Osteoblast (primary cell): ENCODE results near the gene RASIP1. TPM values are rescaled to one million over a fixed set of nuclear protein-coding genes. Genes with fewer than 3 reads are reported as not detected.

Experiments used
- DNase-seq: peaks from one replicate; pipeline ENCODE4 v3.0.0; 2011; ENCODE audit warnings: low spot score, mixed read lengths; ENCODE audit not compliant: insufficient read length; ENCODE audit errors: missing footprints
- H2AFZ ChIP-seq: 2 replicates; pipeline ENCODE4 v1.6.0; 2011; ENCODE audit warnings: mild to moderate bottlenecking, low read length
- H3K27ac ChIP-seq: 2 replicates; pipeline ENCODE4 v1.5.1; 2011; ENCODE audit warnings: mild to moderate bottlenecking, low read depth, low read length, moderate library complexity
- H3K27me3 ChIP-seq: 2 replicates; pipeline ENCODE4 v1.6.0; 2012; ENCODE audit warnings: mild to moderate bottlenecking, control low read depth, inconsistent platforms, low read length, moderate library complexity; ENCODE audit not compliant: insufficient read depth
- H3K36me3 ChIP-seq: 2 replicates; pipeline ENCODE4 v1.5.1; 2011; ENCODE audit warnings: mild to moderate bottlenecking, low read length, control low read depth, moderate library complexity; ENCODE audit not compliant: insufficient read depth
- H3K4me1 ChIP-seq: 2 replicates; pipeline ENCODE4 v1.5.1; 2011; ENCODE audit warnings: mild to moderate bottlenecking, low read length, control low read depth, moderate library complexity; ENCODE audit not compliant: insufficient read depth
- H3K4me2 ChIP-seq: 2 replicates; pipeline ENCODE4 v1.6.0; 2011; ENCODE audit warnings: mild to moderate bottlenecking, low read length; ENCODE audit not compliant: insufficient read depth
- H3K4me3 ChIP-seq: fragments of 200-600 bp; sonication (generic); 3 replicates; pipeline ENCODE4 v1.5.1; 2012; ENCODE audit warnings: mild to moderate bottlenecking, low read length, inconsistent platforms; ENCODE audit not compliant: insufficient read depth
- H3K79me2 ChIP-seq: 2 replicates; pipeline ENCODE4 v1.6.0; 2012; ENCODE audit warnings: mild to moderate bottlenecking, low read length, control low read depth, inconsistent platforms; ENCODE audit not compliant: insufficient read depth
- H3K9me3 ChIP-seq: 2 replicates; pipeline ENCODE4 v1.5.1; 2011; ENCODE audit warnings: low read depth, low read length, control low read depth
- H4K20me1 ChIP-seq: 2 replicates; pipeline ENCODE4 v1.6.0; 2012; ENCODE audit warnings: mild to moderate bottlenecking, low read length, control low read depth; ENCODE audit not compliant: insufficient read depth
- CTCF ChIP-seq: IDR thresholded peaks from 2 replicates; pipeline ENCODE4 v1.5.1; 2011; ENCODE audit warnings: mild to moderate bottlenecking, low read depth, low read length, moderate library complexity; ENCODE audit errors: extremely low read depth
- total RNA-seq: library from RNA; depleted of rRNA; stranded (reverse); fragments of >200 nt; gene quantifications from 2 replicates; pipeline ENCODE4 v1.2.3, GENCODE V29; 2012

The RASIP1 gene
- total RNA-seq, 1 donor = 3.6 TPM

- Histone ChIP-seq H3K36me3 (no peaks in the 10 kb centered on the region), H3K27me3 (peaks cover under 1% of the 10 kb centered on the region)
- TF ChIP-seq CTCF = no peak
These were observed 69.5 kb downstream of the RASIP1 start for GRCh38 chr19:48670699-48671445.

More at GRCh38 chr19:48670699-48671445, 69.5 kb downstream of the RASIP1 start:
- no peak overlapping the region for H3K27ac ChIP-seq
- H3K4me1 ChIP-seq = no peaks in the 10 kb centered on the region
- H3K9me3 ChIP-seq = no peaks in the 10 kb centered on the region
- H3K4me3 ChIP-seq = no peak overlapping the region
- H2AFZ ChIP-seq = no peak overlapping the region
- no peaks in the 10 kb centered on the region for H4K20me1 ChIP-seq
- peak; percentile 52 for DNase-seq
- no peak overlapping the region for H3K4me2 ChIP-seq
- no peaks in the 10 kb centered on the region for H3K79me2 ChIP-seq

Other genes starting within 250 kb of the RASIP1 start
- not detected in 2 replicates for gene LMTK3, start 228.8 kb downstream of the RASIP1 start, total RNA-seq
- under 0.01 TPM in 1 of 2 replicates, not detected in the other for gene SULT2B1, start 188.4 kb downstream of the RASIP1 start, total RNA-seq
- not detected in 2 replicates for gene SPACA4, start 133.9 kb downstream of the RASIP1 start, total RNA-seq
- 0.29 TPM in 1 of 2 replicates, not detected in the other for gene FAM83E, start 125.5 kb downstream of the RASIP1 start, total RNA-seq
- gene RPL18, start 121.4 kb downstream of the RASIP1 start, total RNA-seq = 1,357 and 1,526 TPM in 2 replicates
- gene SPHK2, start 121.1 kb downstream of the RASIP1 start, total RNA-seq = 13.0 and 13.3 TPM in 2 replicates
- gene DBP, start 103.2 kb downstream of the RASIP1 start, total RNA-seq = 14.5 and 18.3 TPM in 2 replicates
- 1.8 and 2.7 TPM in 2 replicates for gene CA11, start 94.4 kb downstream of the RASIP1 start, total RNA-seq
- under 0.01 and 0.29 TPM in 2 replicates for gene NTN5, start 67.6 kb downstream of the RASIP1 start, total RNA-seq
- not detected in 2 replicates for gene FUT2, start 44.6 kb downstream of the RASIP1 start, total RNA-seq
- gene MAMSTR, start 20.9 kb downstream of the RASIP1 start, total RNA-seq = 0.36 and 0.59 TPM in 2 replicates
- gene IZUMO1, start 6.3 kb upstream of the RASIP1 start, total RNA-seq = not detected in 2 replicates
- gene FUT1, start 12.0 kb upstream of the RASIP1 start, total RNA-seq = under 0.01 TPM in 1 of 2 replicates, not detected in the other
- not detected in 2 replicates for gene FGF21, start 14.9 kb upstream of the RASIP1 start, total RNA-seq
- gene BCAT2, start 70.4 kb upstream of the RASIP1 start, total RNA-seq = 29.7 and 30.1 TPM in 2 replicates
- 1.8 and 2.1 TPM in 2 replicates for gene HSD17B14, start 95.9 kb upstream of the RASIP1 start, total RNA-seq
- 21.4 and 28.6 TPM in 2 replicates for gene PLEKHA4, start 128.0 kb upstream of the RASIP1 start, total RNA-seq
- 70.4 and 84.0 TPM in 2 replicates for gene PPP1R15A, start 131.8 kb upstream of the RASIP1 start, total RNA-seq
- gene TULP2, start 158.1 kb upstream of the RASIP1 start, total RNA-seq = not detected in 2 replicates
- gene NUCB1, start 159.7 kb upstream of the RASIP1 start, total RNA-seq = 242 and 300 TPM in 2 replicates
- gene DHDH, start 193.1 kb upstream of the RASIP1 start, total RNA-seq = 0.29 and 0.36 TPM in 2 replicates
- 78.4 and 78.9 TPM in 2 replicates for gene BAX, start 214.3 kb upstream of the RASIP1 start, total RNA-seq
- 3,966 and 4,197 TPM in 2 replicates for gene FTL, start 224.7 kb upstream of the RASIP1 start, total RNA-seq